OCI-M2 (cell line): ENCODE results near the gene TRIML2.
"Not testable (repeated sequence)": the region's sequence is repeated elsewhere in the genome, so short reads cannot be mapped to it uniquely, and the experiment has no call there.

ENCODE experiments used
- DNase-seq: peaks from one replicate; lab custom pipeline; 2025; ENCODE audit not compliant: unreplicated experiment; lab: John Stamatoyannopoulos, UW

TRIML2 gene

DNA sequence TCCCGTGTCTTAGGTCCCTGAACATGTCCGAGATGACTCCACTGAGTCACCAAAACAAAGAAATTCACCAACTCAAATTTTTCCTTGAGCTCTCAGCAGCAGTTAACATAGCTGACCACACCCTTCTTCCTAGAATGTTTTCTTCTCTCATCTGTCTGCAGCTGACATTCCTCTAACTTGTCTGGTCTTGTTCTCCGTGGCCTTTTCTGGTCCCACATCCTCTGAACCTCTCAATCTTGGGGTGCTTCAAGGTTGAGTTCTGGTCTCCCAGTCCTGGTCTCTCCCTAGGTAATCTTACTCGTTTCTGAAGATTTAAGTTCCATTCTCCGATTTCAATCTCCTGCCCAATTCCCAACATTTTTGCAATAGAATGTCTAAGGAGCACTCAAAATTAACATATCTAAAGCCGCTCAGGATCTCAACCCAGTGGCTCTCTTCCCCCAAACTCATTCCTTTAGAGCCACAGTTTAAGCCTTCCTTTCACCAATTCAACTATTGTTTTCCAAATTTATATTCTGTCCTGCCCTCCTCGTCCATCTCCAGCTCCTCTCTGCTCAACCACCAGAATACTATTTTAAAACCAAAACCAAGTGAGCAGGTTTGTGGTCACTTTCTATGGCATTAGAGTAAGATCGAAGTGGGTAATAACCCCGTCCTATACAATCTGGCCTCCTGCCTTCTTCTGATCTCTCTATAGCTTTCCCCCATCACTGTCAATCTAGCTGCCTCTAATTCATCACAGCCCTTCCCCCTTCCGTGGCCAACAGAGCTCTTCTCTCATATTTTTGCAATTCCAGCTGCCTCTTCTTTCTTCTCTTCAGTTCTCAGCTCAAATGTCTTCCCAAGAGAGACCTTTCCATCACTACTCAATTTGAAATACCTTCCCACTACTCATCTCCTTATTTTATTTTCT lies 1.2 kb downstream of the TRIML2 start:
- DNase-seq = no peak

DNA sequence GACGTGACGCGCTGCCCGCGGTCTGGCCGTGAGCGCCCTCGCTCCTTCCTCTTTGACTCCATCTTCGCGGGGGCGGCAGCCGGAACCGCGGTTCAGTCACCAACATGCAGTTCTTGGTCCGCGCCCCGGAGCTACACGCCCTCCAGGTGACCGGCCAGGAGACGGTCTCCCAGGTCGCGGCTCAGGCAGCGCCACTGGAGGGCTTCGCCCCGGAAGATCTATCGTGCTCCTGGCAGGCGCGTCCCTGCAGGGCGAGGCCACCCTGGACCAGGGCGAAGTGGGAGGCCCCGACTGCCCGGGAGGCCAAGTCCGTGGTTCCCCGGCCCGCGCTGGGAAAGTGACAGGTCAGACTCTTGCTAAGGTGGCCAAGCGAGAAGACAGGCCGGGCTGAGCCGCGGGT lies 2.9 kb downstream of the TRIML2 start:
- DNase-seq = no peak

DNA sequence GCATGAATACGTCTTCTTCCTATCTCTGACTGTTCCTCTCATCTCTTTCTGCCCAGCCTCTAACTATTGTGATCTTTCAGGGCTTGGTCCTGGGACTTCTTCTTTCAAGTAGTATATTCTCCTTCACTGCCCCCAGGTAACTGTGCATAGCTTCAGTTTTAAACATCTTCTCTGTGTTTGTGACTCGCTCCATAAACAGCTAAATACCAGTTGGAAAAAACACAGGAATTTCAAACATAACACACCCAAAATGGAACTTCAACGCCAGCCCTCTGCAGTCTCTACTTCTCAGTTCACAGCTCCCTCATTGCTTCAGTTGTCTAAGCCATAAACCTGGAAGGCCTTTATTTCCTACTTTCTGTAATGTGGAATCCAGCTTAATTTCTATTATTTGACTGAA lies 16.6 kb downstream of the TRIML2 start:
- no peak for DNase-seq

DNA sequence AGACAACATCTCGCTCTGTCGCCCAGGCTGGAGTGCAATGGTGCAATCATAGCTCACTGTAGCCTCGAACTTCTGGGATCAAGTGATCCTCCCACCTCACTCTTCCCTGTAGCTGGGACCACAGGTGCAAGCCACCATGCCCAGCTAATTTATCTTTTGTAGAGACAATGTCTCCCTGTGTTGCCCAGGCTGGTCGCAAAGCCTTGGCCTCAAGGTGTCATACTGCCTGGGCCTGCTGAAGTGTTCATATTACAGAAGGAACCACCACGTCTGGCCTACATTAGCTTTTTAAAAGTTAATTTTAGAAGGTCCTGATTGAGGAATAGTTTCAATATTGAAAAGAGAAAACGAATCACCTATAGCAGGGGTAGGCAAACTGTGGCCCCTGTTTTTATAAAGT lies 22.5 kb downstream of the TRIML2 start:
- DNase-seq = no peak

DNA sequence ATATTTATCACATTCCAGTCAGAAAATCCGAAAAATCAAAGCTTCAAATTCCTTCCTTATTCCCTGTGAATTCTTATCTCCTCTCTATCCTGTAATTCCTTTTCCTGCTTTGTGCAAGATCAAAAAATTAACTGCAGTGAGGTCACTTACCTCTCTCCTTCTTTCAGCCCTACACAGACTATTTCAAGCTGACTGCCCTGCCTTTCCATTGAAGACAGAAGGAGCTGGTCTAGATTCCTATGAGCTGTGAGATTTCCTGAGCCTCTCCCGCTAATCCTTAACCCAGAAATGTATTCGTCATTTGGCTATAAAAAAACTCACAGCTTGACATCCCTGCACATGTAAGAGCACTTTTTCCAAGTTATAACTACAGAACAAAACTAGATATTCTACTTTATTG lies 26.6 kb downstream of the TRIML2 start:
- no peak for DNase-seq

DNA sequence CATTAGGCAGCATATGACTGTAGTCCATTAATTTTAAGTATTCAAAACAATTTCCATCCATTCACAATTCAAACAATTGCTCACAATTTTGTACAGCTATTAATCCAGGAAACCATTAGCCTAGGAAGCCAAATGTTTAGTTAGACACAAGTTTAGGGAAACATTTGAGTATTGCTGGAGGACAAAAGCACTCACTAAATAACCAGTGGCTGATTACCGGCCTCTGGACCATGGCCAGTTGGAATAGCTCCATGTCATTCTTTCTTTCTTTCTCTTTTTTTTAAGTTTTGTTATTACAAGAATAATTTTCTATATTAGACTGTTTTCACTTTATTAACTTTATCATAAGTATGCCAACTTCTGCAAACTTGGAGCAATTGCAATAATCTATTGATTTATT lies 31.3 kb downstream of the TRIML2 start:
- no peak for DNase-seq

DNA sequence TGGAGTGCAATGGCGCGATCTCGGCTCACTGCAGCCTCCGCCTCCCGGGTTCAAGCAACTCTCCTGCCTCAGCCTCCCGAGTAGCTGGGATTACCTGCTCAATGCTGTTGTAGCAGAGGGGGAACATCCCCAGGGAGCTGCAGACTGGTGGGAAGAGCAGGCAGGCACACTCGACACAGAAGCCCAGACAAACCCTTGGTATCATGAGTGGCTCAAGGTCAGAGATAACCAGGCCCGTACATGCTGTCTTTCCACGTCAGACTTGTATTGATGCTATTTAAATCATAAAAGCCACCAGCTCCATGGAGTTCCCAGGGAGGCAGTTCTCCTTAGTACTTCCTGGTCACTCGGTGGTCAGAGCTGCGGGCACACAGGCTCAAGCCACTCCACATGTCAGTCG lies 33.2 kb downstream of the TRIML2 start:
- no peak for DNase-seq

DNA sequence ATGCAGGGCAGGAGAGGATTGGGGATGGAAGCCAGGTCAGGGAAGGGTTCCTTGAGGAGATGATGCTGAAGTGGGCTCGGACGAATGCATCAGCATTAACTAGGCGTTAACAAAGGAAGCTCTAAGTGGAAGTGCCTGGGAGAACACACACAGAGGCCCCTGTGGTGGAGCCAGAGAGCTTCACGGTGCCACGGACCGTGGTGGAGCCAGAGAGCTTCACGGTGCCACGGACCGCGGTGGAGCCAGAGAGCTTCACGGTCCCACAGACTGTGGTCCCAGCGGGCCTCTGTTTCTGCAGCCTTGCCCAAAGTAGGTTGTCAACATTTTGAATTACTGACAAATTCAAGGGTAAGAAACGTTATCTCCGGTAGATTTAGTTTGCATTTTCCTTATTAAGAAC lies 48.3 kb downstream of the TRIML2 start:
- no peak for DNase-seq

DNA sequence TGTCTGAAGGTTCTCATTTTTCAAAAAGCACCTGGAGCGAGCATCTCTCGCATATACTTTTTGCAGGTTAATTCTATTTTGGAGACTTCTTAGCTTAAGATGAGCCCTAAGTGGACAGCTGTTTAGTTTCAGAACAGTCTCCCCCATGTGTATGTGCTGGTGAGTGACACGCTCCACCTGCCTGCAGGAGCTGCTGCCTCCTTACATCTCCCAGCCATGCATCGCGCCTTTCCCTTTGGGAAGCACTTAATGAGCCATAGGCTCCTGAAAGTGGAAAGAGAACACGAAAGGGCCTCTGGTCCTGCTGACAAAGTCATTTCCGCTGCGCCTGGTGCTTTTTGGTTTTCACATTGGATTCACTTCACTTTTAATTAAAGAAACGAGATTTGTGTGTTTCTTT lies 56.1 kb downstream of the TRIML2 start:
- no peak for DNase-seq

DNA sequence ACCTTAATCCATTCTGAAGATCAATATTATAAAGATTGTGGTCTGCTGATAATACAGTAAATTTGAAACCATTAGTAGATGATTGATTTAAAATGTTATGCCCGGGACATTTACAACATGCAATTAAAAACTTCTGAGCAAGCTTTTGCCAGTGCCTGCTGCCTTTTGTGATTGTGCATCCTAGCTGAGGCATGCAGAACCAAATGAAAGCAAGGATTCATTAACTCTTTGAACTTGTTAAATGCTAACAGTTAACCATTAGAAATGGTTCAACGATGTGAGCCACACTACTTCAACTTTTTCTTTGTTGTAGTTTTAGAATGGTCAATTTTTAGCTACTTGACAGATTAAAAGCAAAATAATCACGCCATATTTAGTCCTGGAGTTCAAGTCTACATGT lies 62.7 kb downstream of the TRIML2 start:
- no peak for DNase-seq

DNA sequence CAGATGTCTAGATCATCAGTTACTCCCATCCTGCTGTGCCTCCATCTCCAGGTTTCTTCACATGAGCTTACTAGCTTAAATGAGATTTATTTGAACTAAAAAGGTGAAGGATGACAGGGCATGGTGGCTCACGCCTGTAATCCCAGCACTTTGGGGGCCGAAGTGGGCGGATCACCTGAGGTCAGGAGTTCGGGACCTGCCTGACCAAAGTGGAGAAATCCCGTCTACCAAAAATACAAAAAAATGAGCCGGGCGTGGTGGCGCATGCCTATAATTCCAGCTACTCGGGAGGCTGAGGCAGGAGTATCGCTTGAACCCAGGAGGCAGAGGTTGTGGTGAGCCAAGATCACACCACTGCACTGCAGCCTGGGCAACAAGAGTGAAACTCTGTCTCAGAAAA lies 63.9 kb downstream of the TRIML2 start:
- DNase-seq = not testable (repeated sequence)

DNA sequence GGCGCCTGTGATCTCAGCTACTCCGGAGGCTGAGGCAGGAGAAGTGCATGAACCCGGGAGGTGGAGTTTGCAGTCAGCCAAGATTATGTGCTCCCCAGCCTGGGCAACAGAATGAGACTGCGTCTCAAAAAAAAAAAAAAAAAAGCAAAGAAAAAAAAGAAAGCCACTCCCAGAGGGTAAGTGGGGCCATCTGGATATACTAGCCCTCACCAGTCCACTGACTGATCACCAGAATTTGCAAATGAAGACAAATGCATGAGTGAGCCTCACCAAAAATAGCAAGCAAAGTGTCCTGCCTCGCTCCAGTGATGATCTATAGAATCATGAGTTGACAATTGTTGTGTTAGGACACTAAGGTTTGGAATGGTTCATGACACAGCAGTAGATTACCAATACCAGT lies 66.2 kb downstream of the TRIML2 start:
- DNase-seq = no peak

DNA sequence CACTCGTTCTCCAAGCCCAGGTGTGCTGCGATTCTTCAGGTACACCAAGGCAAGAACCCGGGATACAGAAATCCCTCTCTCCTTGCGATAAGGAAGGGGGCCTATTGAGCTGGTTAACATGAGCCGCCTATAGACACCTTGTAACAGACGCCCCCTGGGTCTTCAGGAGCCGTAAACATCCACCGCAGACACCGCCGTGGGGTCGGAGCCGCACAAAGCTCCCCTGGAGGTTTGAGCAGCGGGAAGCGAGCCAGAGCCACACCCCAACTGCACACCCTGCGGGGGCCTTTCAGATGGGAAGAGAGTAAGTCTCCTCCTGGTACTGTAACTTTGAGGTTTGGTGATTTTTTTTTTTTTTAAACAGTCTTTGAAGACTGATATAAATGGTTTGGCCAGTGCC lies 67.2 kb downstream of the TRIML2 start:
- DNase-seq = no peak

DNA sequence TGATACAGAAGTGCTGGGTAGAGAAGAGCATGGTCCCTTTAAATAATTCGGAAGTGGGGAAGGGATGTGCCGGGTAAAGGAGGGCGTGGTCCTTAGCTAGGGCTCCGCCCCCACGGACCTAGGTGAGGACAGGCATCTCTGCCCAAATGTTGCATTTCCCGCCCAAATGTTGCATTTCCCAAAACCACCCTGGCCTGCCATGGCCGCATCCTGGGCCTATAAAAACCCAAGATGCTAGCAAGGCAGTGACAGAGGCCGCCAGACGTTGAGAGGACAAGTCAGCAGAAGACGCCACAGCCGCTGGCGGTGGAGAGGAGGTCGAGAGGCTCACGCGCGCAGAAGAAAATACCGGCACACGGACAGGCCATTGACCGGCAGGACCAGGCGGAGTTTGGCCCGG lies 67.7 kb downstream of the TRIML2 start:
- no peak for DNase-seq
